Measurements from ENCODE around the gene SULT6B1.
"Not testable (repeated sequence)": the region's sequence is repeated elsewhere in the genome, so short reads cannot be mapped to it uniquely, and the experiment has no call there.

The SULT6B1 gene

GRCh38 chr2:37188570-37188969 lies at the start of gene SULT6B1:
Gene SULT6B1, minus strand, starts transcription at chr2:37188670. Its CDS starts 30 bp downstream, at chr2:37188640.
- peaks cover 6% of the 10 kb centered on the region for H3K27me3 Mint-ChIP-seq
- H3K4me3 Mint-ChIP-seq: no peak within 1 kb of the TSS
- no peak within 1 kb of the TSS for H3K27ac Mint-ChIP-seq
- no peaks in the 10 kb centered on the region for H3K36me3 Mint-ChIP-seq (ENCODE audit: low read depth)
- no peaks in the 10 kb centered on the region for H3K4me1 Mint-ChIP-seq (ENCODE audit: low read depth)
- no peaks in the 10 kb centered on the region for H3K9me3 Mint-ChIP-seq

GRCh38 chr2:37232131-37232933 lies 43.9 kb upstream of the SULT6B1 start:
- no peaks in the 10 kb centered on the region for H3K9me3 Mint-ChIP-seq
- peaks cover 44% of the 10 kb centered on the region for H3K4me1 Mint-ChIP-seq (ENCODE audit: low read depth)
- H3K4me3 Mint-ChIP-seq: no peak overlapping the region
- peaks cover 43% of the 10 kb centered on the region for H3K36me3 Mint-ChIP-seq (ENCODE audit: low read depth)
- no peak overlapping the region for H3K27ac Mint-ChIP-seq
- no peaks in the 10 kb centered on the region for H3K27me3 Mint-ChIP-seq

- Mint-ChIP-seq H3K27me3 (no peaks in the 10 kb centered on the region), H3K4me3 (no peak within 1 kb of the TSS), H3K9me3 (no peaks in the 10 kb centered on the region), H3K27ac (no peak within 1 kb of the TSS), H3K4me1 (ENCODE audit: low read depth) (peaks cover 53% of the 10 kb centered on the region), H3K36me3 (ENCODE audit: low read depth) (peaks cover 47% of the 10 kb centered on the region)
Observed at GRCh38 chr2:37231241-37232130, 43.0 kb upstream of the SULT6B1 start, which contains the start of the genes CEBPZ and NDUFAF7. Gene CEBPZ, minus strand, starts transcription at chr2:37231596. Its CDS starts 29 bp downstream, at chr2:37231567. Gene NDUFAF7, plus strand, starts transcription at chr2:37231658. Its CDS starts 48 bp downstream, at chr2:37231706.

- Mint-ChIP-seq H3K4me1 (ENCODE audit: low read depth) (peaks cover 59% of the 10 kb centered on the region), H3K27ac (no peak overlapping the region)
Observed at GRCh38 chr2:37230581-37230980, 42.1 kb upstream of the SULT6B1 start.

GRCh38 chr2:37228788-37229187 lies 40.3 kb upstream of the SULT6B1 start:
- Mint-ChIP-seq H3K27me3 (no peaks in the 10 kb centered on the region), H3K27ac (no peak overlapping the region), H3K4me1 (ENCODE audit: low read depth) (peaks cover 60% of the 10 kb centered on the region), H3K36me3 (ENCODE audit: low read depth) (peaks cover 48% of the 10 kb centered on the region), H3K4me3 (no peak overlapping the region), H3K9me3 (no peaks in the 10 kb centered on the region)

More at GRCh38 chr2:37230581-37230980, 42.1 kb upstream of the SULT6B1 start:
- Mint-ChIP-seq H3K27me3 (no peaks in the 10 kb centered on the region), H3K4me3 (no peak overlapping the region), H3K9me3 (no peaks in the 10 kb centered on the region), H3K36me3 (ENCODE audit: low read depth) (peaks cover 47% of the 10 kb centered on the region)

GRCh38 chr2:37226863-37227262 lies 38.4 kb upstream of the SULT6B1 start:
- Mint-ChIP-seq H3K36me3 (ENCODE audit: low read depth) (peaks cover 65% of the 10 kb centered on the region), H3K9me3 (no peaks in the 10 kb centered on the region), H3K27me3 (no peaks in the 10 kb centered on the region), H3K27ac (no peak overlapping the region), H3K4me1 (ENCODE audit: low read depth) (peaks cover 73% of the 10 kb centered on the region), H3K4me3 (peak overlapping the region; percentile 45)

- H3K9me3 Mint-ChIP-seq, H3K27ac Mint-ChIP-seq, H3K27me3 Mint-ChIP-seq: not testable (repeated sequence)
- Mint-ChIP-seq H3K36me3 (ENCODE audit: low read depth) (peaks cover 81% of the 10 kb centered on the region), H3K4me3 (peak overlapping the region; percentile 0), H3K4me1 (ENCODE audit: low read depth) (peaks cover 73% of the 10 kb centered on the region)
Observed at GRCh38 chr2:37225129-37225528, 36.7 kb upstream of the SULT6B1 start.

- Mint-ChIP-seq H3K27me3 (no peaks in the 10 kb centered on the region), H3K36me3 (ENCODE audit: low read depth) (peaks cover 84% of the 10 kb centered on the region), H3K9me3 (no peaks in the 10 kb centered on the region), H3K27ac (no peak overlapping the region), H3K4me3 (no peak overlapping the region), H3K4me1 (ENCODE audit: low read depth) (peaks cover 63% of the 10 kb centered on the region)
Observed at GRCh38 chr2:37224063-37224462, 35.6 kb upstream of the SULT6B1 start.

- Mint-ChIP-seq H3K4me1 (ENCODE audit: low read depth) (peaks cover 55% of the 10 kb centered on the region), H3K36me3 (ENCODE audit: low read depth) (peaks cover 84% of the 10 kb centered on the region), H3K9me3 (no peaks in the 10 kb centered on the region), H3K27ac (peak overlapping the region; percentile 7), H3K27me3 (no peaks in the 10 kb centered on the region), H3K4me3 (no peak overlapping the region)
Observed at GRCh38 chr2:37223131-37223530, 34.7 kb upstream of the SULT6B1 start.

GRCh38 chr2:37219046-37219445 lies 30.6 kb upstream of the SULT6B1 start:
- H3K4me3 Mint-ChIP-seq: no peak overlapping the region
- H3K27ac Mint-ChIP-seq: no peak overlapping the region
- H3K27me3 Mint-ChIP-seq: no peaks in the 10 kb centered on the region
- peaks cover 81% of the 10 kb centered on the region for H3K36me3 Mint-ChIP-seq (ENCODE audit: low read depth)
- H3K4me1 Mint-ChIP-seq (ENCODE audit: low read depth): peaks cover 30% of the 10 kb centered on the region
- no peaks in the 10 kb centered on the region for H3K9me3 Mint-ChIP-seq

- no peak overlapping the region for H3K4me3 Mint-ChIP-seq
- no peaks in the 10 kb centered on the region for H3K27me3 Mint-ChIP-seq
- peaks cover 11% of the 10 kb centered on the region for H3K4me1 Mint-ChIP-seq (ENCODE audit: low read depth)
- no peak overlapping the region for H3K27ac Mint-ChIP-seq
- H3K9me3 Mint-ChIP-seq: no peaks in the 10 kb centered on the region
- peaks cover 81% of the 10 kb centered on the region for H3K36me3 Mint-ChIP-seq (ENCODE audit: low read depth)
Observed at GRCh38 chr2:37215250-37215649, 26.8 kb upstream of the SULT6B1 start.

- Mint-ChIP-seq H3K4me1 (ENCODE audit: low read depth) (peaks cover 15% of the 10 kb centered on the region), H3K4me3 (no peak overlapping the region), H3K27ac (no peak overlapping the region), H3K36me3 (ENCODE audit: low read depth) (peaks cover 92% of the 10 kb centered on the region), H3K9me3 (peaks cover 23% of the 10 kb centered on the region), H3K27me3 (no peaks in the 10 kb centered on the region)
Observed at GRCh38 chr2:37211939-37212338, 23.5 kb upstream of the SULT6B1 start.

- H3K9me3 Mint-ChIP-seq: peaks cover 28% of the 10 kb centered on the region
- no peaks in the 10 kb centered on the region for H3K27me3 Mint-ChIP-seq
- peaks cover 92% of the 10 kb centered on the region for H3K36me3 Mint-ChIP-seq (ENCODE audit: low read depth)
- peaks cover 12% of the 10 kb centered on the region for H3K4me1 Mint-ChIP-seq (ENCODE audit: low read depth)
- H3K27ac Mint-ChIP-seq: no peak overlapping the region
- H3K4me3 Mint-ChIP-seq: no peak overlapping the region
Observed at GRCh38 chr2:37211212-37211611, 22.7 kb upstream of the SULT6B1 start.

- H3K27me3 Mint-ChIP-seq, H3K27ac Mint-ChIP-seq, H3K4me3 Mint-ChIP-seq: not testable (repeated sequence)
- Mint-ChIP-seq H3K4me1 (ENCODE audit: low read depth) (peaks cover 19% of the 10 kb centered on the region), H3K36me3 (ENCODE audit: low read depth) (peaks cover 95% of the 10 kb centered on the region), H3K9me3 (peaks cover 41% of the 10 kb centered on the region)
Observed at GRCh38 chr2:37206760-37207159, 18.3 kb upstream of the SULT6B1 start.
